Small intestine (tissue), 7 donors: Measurements from ENCODE around the gene NAT14. TPM values are rescaled to one million over a fixed set of nuclear protein-coding genes. Genes with fewer than 3 reads are reported as not detected.
A peak's percentile ranks its signal among the peaks of the same experiment; 100 is the strongest.

ENCODE experiments used
- DNase-seq, 2 donors: peaks; one replicate each; pipeline versions ENCODE4 v3.0.0 to v3.0.0-alpha.2; 2013
- FAIRE-seq: peaks from 2 replicates; lab custom pipeline; 2012; peaks lifted over from hg19 to GRCh38; lab: Jason Lieb, UNC
- H3K27ac ChIP-seq, 3 donors: one replicate each; pipeline ENCODE4 v1.5.1; 2013; ENCODE audit warnings: low read length in 2 of 3, mild to moderate bottlenecking in 2 of 3, control low read depth in 1 of 3, inconsistent platforms in 1 of 3, low read depth in 1 of 3, moderate library complexity in 1 of 3
- H3K27me3 ChIP-seq, 3 donors: one replicate each; pipeline ENCODE4 v1.6.1; 2013; ENCODE audit warnings: low read length in 3 of 3, inconsistent platforms in 1 of 3; ENCODE audit not compliant: control insufficient read depth in 3 of 3, insufficient read depth in 3 of 3
- H3K36me3 ChIP-seq, 3 donors: one replicate each; pipeline ENCODE4 v1.6.1; 2013; ENCODE audit warnings: low read length in 3 of 3, inconsistent platforms in 1 of 3, low read depth in 1 of 3, mild to moderate bottlenecking in 1 of 3, moderate library complexity in 1 of 3; ENCODE audit not compliant: control insufficient read depth in 3 of 3, insufficient read depth in 2 of 3
- H3K4me1 ChIP-seq, 3 donors: one replicate each; pipeline ENCODE4 v1.6.1; 2013; ENCODE audit warnings: low read length in 2 of 3, inconsistent platforms in 1 of 3, low read depth in 1 of 3, mild to moderate bottlenecking in 1 of 3, moderate library complexity in 1 of 3; ENCODE audit not compliant: control insufficient read depth in 3 of 3, insufficient read depth in 2 of 3
- H3K4me3 ChIP-seq, 3 donors: one replicate each; pipeline ENCODE4 v1.5.1; 2013; ENCODE audit warnings: low read length in 3 of 3, control low read depth in 1 of 3, inconsistent platforms in 1 of 3, low read depth in 1 of 3, mild to moderate bottlenecking in 1 of 3, moderate library complexity in 1 of 3
- H3K9me3 ChIP-seq, 2 donors: one replicate each; pipeline ENCODE4 v1.6.1; 2013; ENCODE audit warnings: low read depth in 1 of 2, low read length in 1 of 2; ENCODE audit not compliant: control insufficient read depth in 2 of 2, insufficient read depth in 1 of 2
- WGBS, 3 donors: extraction: QIAGEN DNeasy Blood & Tissue Kit; methylation state at CpG; one replicate each; pipeline ENCODE4 v1.1.7; 2013; 5-methylcytosine and 5-hydroxymethylcytosine counted together
- polyA plus RNA-seq, 4 donors: library from polyadenylated mRNA; stranded (reverse) in 3 of 4; unstranded in 1 of 4; fragments of 200-250 nt in 3 of 4; fragments of 120-200 nt in 1 of 4; gene quantifications; one replicate each; pipeline versions ENCODE4 v1.2.1 to v1.2.3, GENCODE V29; 2013
- donor health status: healthy with polysubstance abuse.
- donor health status: control.
- donor health status: control.
- donor health status: Bipolar disorder and iron deficiency.
- donor health status: healthy.

Gene NAT14
- polyA plus RNA-seq, 4 donors = 5.8 to 10.2 (median 7.8) TPM

DNA sequence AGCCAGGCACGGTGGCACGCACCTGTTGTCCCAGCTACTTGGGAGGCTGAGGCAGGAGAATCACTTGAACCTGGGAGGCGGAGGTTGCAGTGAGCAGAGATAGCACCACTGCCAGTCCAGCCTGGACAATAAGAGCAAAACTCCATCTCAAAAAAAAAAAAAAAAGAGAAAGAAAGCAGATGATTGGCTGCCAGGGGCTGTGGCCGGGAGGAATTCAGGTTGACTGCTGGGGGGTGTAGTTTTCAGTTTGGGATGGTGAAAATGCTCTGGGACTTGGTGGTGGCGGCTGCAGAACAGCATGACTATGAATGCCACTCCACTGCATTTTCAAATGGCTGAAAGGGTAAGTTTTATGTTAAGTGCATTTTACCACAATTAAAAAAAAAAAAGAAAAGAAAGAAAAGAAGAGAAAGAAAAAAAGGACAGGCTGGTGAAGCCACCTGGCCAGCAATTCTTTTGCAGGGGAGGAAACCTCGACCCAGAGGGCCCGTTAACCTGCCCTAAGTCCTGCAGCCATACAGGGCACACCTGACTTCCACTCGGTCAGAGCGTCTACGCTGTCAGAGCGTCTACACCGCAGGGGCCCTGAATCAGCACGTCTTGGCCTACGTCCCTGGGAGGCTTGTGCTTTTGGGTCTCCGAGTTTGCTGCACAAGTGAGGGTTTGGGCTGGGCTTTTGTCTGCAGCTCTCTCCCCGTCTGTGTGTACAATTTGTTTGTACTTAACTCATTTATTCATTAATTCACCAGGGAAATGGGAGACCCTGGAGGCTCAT, 27.1 kb upstream of the NAT14 start:
- Histone ChIP-seq H3K9me3 (no peaks in the 10 kb centered on the region), H3K27me3 (peaks cover 0 to 3% (median 0%) of the 10 kb centered on the region in 3 donors), H3K4me3 (no peak overlapping the region), H3K4me1 (peaks cover 0 to 28% (median 2%) of the 10 kb centered on the region in 3 donors), H3K27ac (no peak overlapping the region), H3K36me3 (peaks cover 0 to 30% (median 7%) of the 10 kb centered on the region in 3 donors)
- no peak for DNase-seq
- no peak for FAIRE-seq
- 81 to 84% (median 83%) methylated on average over 16 of the region's 16 CpGs for WGBS, 3 donors

DNA sequence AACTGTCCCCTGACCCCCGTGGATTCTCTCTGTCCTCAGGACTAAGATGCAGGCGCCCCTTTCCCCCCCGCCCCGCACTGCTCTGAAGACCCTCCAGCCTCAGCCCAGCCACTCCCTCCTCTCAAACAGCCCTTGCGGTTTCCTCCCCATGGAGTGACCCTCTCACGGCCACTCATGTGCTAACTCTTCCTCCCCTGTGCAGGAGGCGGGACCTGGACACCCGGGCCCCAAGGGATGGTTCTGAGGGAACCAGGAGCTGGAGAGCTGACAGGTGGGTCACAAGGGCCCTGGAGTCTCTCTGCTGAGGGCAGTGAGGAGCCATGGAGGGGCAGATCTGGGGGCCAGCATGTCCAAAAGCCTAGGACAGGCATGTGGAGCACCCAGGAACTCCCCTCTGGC, 25.4 kb upstream of the NAT14 start:
- H3K4me3 ChIP-seq = no peak overlapping the region
- FAIRE-seq (no peak), DNase-seq (no peak)
- no peaks in the 10 kb centered on the region for H3K9me3 ChIP-seq
- H3K27me3 ChIP-seq = peaks cover 0 to 10% (median 0%) of the 10 kb centered on the region in 3 donors
- H3K27ac ChIP-seq = peak overlapping the region in 1 of 3 donors; percentile 90
- H3K36me3 ChIP-seq = peaks cover 0 to 23% (median 0%) of the 10 kb centered on the region in 3 donors
- H3K4me1 ChIP-seq = peaks cover 0 to 23% (median 2%) of the 10 kb centered on the region in 3 donors
- WGBS, 3 donors = 64 to 79% (median 77%) methylated on average over 8 of the region's 8 CpGs

DNA sequence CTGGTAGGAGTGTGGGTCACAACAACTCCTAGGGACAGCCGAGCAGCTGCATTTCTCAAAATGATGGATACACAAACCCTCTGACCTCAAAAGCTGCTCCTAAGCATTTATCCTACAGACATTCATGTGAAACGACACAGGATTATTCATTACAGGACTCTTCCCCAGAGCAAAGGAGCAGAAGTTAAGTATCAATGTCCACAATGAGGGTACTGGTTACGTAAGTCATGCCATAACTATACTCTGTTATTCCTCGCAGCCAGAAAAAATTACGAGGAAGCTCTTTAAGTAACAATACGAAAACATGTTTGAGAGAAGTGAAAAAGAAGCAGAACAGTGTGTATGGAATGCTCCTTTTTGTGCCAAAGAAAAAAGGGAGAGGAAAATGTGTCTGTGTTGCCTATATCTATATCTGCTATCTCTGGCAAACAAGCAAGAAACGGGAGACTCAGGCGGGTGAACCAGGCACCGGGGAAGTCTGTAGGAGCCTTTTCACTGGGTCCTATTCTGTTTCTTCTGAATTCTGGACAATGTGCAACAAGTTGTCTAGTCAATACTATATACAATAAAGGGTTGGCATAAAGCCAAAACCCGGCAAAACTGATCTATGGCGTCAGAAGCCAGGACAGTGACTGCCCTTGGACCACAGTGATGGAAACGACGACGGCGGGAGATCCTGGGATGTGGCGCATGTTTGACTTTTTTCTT, 24.9 kb upstream of the NAT14 start:
- peaks cover 0 to 23% (median 2%) of the 10 kb centered on the region in 3 donors for H3K4me1 ChIP-seq
- FAIRE-seq (no peak), DNase-seq (peak; percentile 30 to 65)
- no peaks in the 10 kb centered on the region for H3K9me3 ChIP-seq
- WGBS, 3 donors = 20 to 31% (median 30%) methylated on average over 16 of the region's 16 CpGs
- peaks cover 0 to 10% (median 0%) of the 10 kb centered on the region in 3 donors for H3K27me3 ChIP-seq
- peaks cover 0 to 19% (median 0%) of the 10 kb centered on the region in 3 donors for H3K36me3 ChIP-seq
- peak overlapping the region in 2 of 3 donors; percentile 90 to 96 for H3K27ac ChIP-seq
- peak overlapping the region in 1 of 3 donors; percentile 74 for H3K4me3 ChIP-seq

DNA sequence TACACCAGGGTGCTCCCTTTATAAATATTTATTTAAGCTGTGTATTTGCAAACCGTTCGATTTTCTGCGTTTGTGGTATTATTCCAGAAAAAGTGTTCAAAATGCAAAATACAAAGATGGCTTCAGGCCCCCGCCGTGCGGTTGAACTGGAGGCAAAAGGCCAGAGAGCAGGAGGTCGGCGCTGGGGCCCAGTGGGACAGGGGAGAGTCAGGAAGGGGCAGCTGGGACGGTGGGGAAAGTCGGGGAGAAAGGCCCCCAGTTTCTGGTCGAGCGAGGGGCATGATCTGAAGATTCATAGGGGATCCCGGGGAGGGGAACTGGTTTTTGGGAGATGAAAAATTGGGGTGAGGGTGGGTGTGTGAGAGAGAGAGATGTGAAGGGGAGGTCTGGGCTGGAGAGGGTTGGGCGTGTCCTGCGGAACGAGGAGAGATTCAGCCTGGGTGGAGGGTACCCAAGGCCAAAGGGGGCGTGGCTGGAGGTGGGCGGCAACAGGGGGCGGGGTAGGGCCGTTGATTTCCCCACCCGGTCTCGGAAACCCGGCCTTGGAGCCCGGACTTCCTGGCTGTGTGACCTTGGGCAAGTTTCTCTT, 24.2 kb upstream of the NAT14 start:
- Histone ChIP-seq H3K4me3 (peak overlapping the region; percentile 73 to 80 (median 74)), H3K27me3 (peaks cover 0 to 11% (median 0%) of the 10 kb centered on the region in 3 donors), H3K36me3 (peaks cover 0 to 13% (median 0%) of the 10 kb centered on the region in 3 donors), H3K9me3 (no peaks in the 10 kb centered on the region), H3K4me1 (peaks cover 0 to 23% (median 2%) of the 10 kb centered on the region in 3 donors), H3K27ac (peak overlapping the region; percentile 69 to 96 (median 90))
- DNase-seq (peak; percentile 59 to 76), FAIRE-seq (no peak)
- WGBS, 3 donors = 4 to 12% (median 10%) methylated on average over 24 of the region's 24 CpGs

DNA sequence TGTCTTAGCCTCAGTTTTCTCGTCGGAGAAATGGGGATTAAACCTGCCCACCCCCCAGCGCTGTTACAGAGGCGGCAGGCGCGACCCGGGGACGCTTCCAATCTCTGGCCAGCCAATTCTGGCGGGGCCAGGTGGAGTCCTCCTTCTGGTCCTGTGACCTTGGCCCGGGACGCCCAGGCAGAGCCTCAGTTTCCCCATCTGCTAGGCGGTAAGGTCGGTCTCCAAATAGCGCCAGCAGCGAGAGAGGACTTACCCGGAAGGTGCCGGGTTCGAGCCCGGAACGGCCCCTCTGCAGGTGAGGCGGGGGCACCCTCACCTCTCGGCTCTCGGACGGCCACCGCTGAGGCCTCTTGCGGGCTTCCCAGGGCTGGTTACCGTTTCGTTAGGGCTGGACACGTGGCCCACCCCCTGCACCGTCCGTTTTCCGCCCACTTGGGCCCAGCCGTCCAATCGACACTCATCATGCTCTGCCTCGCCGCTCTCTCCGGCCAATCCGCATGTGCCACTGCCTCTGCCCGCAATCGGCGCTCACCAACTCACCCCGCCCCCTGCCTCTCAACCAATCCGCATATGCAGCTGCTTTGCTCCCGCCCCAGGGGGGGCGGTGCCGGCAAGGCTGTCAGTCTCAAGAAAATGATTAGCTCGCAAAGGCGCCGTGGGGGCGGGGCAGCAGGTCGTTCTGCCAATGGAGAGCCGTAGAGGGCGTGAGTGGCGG, 23.6 kb upstream of the NAT14 start, which contains the start of gene ISOC2:
ISOC2 (minus strand) TSS at position 384 of the 715 bp plus-strand sequence. CDS start 5,156 bp downstream, outside the sequence.
- 1 to 2% (median 1%) methylated on average over 48 to 54 of the region's 54 CpGs for WGBS, 3 donors
- peak within 1 kb of the TSS; percentile 73 to 80 (median 74) for H3K4me3 ChIP-seq

DNA sequence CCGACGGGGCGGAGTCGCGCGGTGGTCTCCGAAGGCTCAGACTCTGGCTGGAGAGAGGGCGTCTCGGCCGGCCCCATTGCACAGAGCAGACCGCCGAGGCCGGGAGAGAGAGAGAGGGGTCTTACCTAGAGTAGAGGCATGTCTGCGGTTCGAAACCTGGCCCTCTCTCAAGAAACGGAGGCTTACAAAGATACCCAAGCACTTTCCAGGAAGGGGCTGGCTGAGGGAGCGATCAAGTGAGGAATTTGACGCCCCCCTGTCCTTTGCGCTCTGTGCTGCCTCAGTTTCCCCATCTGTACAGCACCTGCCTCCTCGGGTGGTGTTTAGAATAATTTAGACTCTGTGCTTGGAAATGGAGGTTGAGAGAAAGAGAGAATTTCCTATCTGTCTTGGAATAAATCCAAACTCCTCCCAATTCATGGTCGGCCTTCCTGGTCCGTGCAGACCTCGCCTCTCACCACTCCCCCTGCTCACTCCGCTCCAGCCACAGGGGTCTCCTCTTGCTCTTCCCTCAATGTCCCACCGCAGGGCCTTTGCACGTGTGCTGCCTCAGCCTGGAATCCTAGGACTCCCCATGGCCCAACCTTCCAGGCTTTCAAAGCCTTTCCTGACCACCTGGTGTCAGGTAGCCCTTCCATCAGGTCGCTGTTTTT, 22.9 kb upstream of the NAT14 start:
- Histone ChIP-seq H3K36me3 (peaks cover 0 to 3% (median 0%) of the 10 kb centered on the region in 3 donors), H3K4me1 (peaks cover 0 to 23% (median 2%) of the 10 kb centered on the region in 3 donors), H3K9me3 (no peaks in the 10 kb centered on the region), H3K27ac (peak overlapping the region; percentile 12 to 87 (median 42)), H3K27me3 (peaks cover 0 to 12% (median 0%) of the 10 kb centered on the region in 3 donors), H3K4me3 (peak overlapping the region; percentile 51 to 58 (median 51))
- WGBS, 3 donors = 9 to 12% (median 9%) methylated on average over 22 to 27 of the region's 27 CpGs
- FAIRE-seq (no peak), DNase-seq (peak in 1 of 2 donors; percentile 46)

More for the DNA sequence above, 23.6 kb upstream of the NAT14 start, which contains the start of gene ISOC2:
- DNase-seq (peak; percentile 100), FAIRE-seq (peak; percentile 74)
- Histone ChIP-seq H3K27ac (peak within 1 kb of the TSS; percentile 69 to 96 (median 90)), H3K9me3 (no peaks in the 10 kb centered on the region), H3K4me1 (peaks cover 0 to 23% (median 2%) of the 10 kb centered on the region in 3 donors), H3K36me3 (peaks cover 0 to 7% (median 0%) of the 10 kb centered on the region in 3 donors), H3K27me3 (peaks cover 0 to 12% (median 0%) of the 10 kb centered on the region in 3 donors)

DNA sequence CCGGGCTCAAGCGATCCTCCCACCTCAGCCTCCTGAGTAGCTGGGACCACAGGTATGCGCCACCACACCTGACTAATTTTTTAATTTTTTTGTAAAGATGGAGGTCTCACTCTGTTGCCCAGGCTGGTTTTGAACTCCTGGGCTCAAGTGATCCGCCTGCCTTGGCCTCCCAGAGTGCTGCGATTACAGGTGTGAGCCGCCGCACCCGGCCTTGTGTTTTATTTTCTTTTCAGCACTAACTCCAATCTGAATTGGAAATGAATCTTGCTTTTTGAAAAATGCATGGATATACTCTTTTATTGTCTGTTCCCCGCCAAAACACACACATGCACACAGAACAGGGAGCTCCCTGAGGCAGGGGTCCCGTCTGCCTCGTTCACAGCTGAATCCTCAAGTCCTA, 22.3 kb upstream of the NAT14 start:
- no peak for FAIRE-seq
- DNase-seq = no peak
- H3K36me3 ChIP-seq = peaks cover 0 to 3% (median 0%) of the 10 kb centered on the region in 3 donors
- 79 to 86% (median 80%) methylated on average over 11 of the region's 11 CpGs for WGBS, 3 donors
- H3K4me1 ChIP-seq = peaks cover 0 to 25% (median 2%) of the 10 kb centered on the region in 3 donors
- H3K4me3 ChIP-seq = no peak overlapping the region
- no peak overlapping the region for H3K27ac ChIP-seq
- no peaks in the 10 kb centered on the region for H3K9me3 ChIP-seq
- H3K27me3 ChIP-seq = peaks cover 0 to 12% (median 0%) of the 10 kb centered on the region in 3 donors
